AG04450 (cell line): ENCODE measurements around the gene ZNF837. TPM values are rescaled to one million over a fixed set of nuclear protein-coding genes. Genes with fewer than 3 reads are reported as not detected.

Experiments
- CTCF ChIA-PET: fragments of 300-600, 350-600 bp; formaldehyde crosslinking; extraction: SDS; loops from one replicate; lab custom pipeline; 2022; ENCODE audit warnings: antibody characterized with exemption, inconsistent platforms; lab: Charles Lee
- POLR2A ChIA-PET: fragments of 350-600 bp; formaldehyde crosslinking; extraction: SDS; loops from one replicate; lab custom pipeline; 2021; ENCODE audit warnings: antibody characterized with exemption, inconsistent platforms; lab: Yijun Ruan, JAX
- DNase-seq: peaks from one replicate; pipeline ENCODE4 v3.0.0-alpha.2; 2011; ENCODE audit warnings: low read depth, low spot score
- H3K27ac ChIP-seq: one replicate; pipeline ENCODE4 v1.5.1; 2012; ENCODE audit warnings: low read depth, low read length, control low read depth
- H3K27me3 ChIP-seq: one replicate; pipeline ENCODE4 v1.6.0; 2012; ENCODE audit warnings: low read length; ENCODE audit not compliant: control insufficient read depth, insufficient read depth
- H3K4me3 ChIP-seq: 2 replicates; pipeline ENCODE4 v1.5.1; 2011; ENCODE audit warnings: mild to moderate bottlenecking, low read depth, low read length, control low read depth
- H3K9me3 ChIP-seq: 2 replicates; pipeline ENCODE4 v1.5.1; 2012; ENCODE audit warnings: low read length; ENCODE audit not compliant: control insufficient read depth, insufficient read depth
- polyA plus RNA-seq: library from polyadenylated mRNA; depleted of rRNA; stranded (reverse); fragments of >200 nt; gene quantifications from 2 replicates; pipeline ENCODE4 v1.2.3, GENCODE V29; 2011
- TF ChIP-seq, protein P1 (sequence below): IDR thresholded peaks from 2 replicates; pipeline ENCODE4 v1.5.1; 2011; ENCODE audit warnings: low read depth, low read length, control low read depth, inconsistent platforms

Gene ZNF837
- polyA plus RNA-seq, 1 experiment, result 0.33 TPM

DNA sequence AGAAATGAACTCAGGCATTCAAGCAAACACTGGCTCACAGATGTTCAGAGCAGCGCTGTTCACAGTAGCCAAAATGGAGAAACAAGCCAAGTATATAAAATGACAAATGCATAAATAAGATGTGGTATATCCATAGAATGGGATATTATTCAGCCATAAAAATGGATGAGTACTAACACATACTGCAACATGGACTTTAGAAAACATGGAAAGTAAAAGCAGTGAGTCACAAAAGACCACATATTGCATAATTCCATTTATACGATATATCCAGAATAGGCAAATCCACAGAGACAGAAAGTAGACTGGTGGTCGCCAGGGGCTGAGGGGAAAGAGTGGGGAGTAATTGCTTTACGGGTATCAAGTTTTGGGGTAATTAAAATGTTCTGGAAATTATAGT, 6.6 kb downstream of the ZNF837 start:
- POLR2A ChIA-PET, result interaction anchor here (1.3 to 2.1 kb wide), 2 partner anchors 11 to 13 kb away, joined by 3 to 6 read pairs; partner anchors contain the start of genes RPS5 and ZNF497

DNA sequence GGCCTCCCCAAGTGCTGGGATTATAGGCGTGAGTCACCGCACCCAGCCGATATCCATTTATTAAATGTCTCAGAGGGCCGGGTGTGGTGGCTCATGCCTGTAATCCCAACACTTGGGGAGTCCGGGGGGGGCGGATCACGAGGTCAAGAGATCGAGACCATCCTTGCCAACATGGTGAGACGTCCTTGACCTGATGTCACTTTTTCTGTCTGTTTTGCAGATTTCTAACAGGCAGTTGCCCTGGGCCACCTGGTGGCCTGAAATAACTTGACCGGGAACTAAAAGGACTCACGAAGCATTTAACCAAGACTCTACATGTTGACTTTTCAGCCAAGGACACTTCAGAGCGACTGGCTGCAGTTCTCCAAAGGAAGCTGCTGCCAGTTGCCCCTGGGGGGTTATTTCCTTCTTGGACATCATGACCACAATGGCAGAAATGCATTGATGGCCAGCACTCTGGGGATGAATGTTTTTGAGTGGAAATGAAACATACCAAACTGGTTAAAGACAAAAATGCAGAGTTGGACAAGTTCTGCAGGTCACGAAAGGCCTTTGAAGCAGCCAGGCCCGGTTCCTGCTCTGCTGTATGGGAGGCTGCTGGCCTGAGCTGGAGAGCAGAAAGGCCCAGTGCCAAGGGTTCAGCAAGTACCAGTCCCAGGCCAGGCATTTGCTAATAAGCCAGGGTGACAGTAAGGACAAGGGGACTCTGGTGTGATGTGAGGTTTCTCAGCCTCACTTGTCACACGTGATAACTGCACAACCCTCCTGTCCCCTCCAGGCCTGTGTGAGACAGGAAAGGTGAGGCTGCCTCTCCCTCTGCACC, 8.3 kb downstream of the ZNF837 start:
- H3K4me3 ChIP-seq, result no peak overlapping the region
- POLR2A ChIA-PET, result interaction anchor here (0.7 to 2.1 kb wide), 3 partner anchors 10 to 14 kb away, joined by 3 to 6 read pairs (median 3); partner anchors contain the start of genes RPS5 and ZNF497
- peaks cover 2% of the 10 kb centered on the region for H3K27me3 ChIP-seq
- TF ChIP-seq, protein P1, sequence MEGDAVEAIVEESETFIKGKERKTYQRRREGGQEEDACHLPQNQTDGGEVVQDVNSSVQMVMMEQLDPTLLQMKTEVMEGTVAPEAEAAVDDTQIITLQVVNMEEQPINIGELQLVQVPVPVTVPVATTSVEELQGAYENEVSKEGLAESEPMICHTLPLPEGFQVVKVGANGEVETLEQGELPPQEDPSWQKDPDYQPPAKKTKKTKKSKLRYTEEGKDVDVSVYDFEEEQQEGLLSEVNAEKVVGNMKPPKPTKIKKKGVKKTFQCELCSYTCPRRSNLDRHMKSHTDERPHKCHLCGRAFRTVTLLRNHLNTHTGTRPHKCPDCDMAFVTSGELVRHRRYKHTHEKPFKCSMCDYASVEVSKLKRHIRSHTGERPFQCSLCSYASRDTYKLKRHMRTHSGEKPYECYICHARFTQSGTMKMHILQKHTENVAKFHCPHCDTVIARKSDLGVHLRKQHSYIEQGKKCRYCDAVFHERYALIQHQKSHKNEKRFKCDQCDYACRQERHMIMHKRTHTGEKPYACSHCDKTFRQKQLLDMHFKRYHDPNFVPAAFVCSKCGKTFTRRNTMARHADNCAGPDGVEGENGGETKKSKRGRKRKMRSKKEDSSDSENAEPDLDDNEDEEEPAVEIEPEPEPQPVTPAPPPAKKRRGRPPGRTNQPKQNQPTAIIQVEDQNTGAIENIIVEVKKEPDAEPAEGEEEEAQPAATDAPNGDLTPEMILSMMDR, result peak; percentile 20; the same call in 1 of the 2 replicates
- no peak overlapping the region for H3K27ac ChIP-seq
- DNase-seq, result no peak
- peaks cover 17% of the 10 kb centered on the region; the same call in 1 of the 2 replicates for H3K9me3 ChIP-seq
- CTCF ChIA-PET, result no interaction called here

More for the DNA sequence above, 6.6 kb downstream of the ZNF837 start:
- DNase-seq, result no peak
- H3K4me3 ChIP-seq, result no peak overlapping the region
- no peaks in the 10 kb centered on the region for H3K27me3 ChIP-seq
- TF ChIP-seq, protein P1, result no peak
- no peak overlapping the region for H3K27ac ChIP-seq
- CTCF ChIA-PET, result no interaction called here
- H3K9me3 ChIP-seq, result peaks cover 2% of the 10 kb centered on the region; the same call in 1 of the 2 replicates

DNA sequence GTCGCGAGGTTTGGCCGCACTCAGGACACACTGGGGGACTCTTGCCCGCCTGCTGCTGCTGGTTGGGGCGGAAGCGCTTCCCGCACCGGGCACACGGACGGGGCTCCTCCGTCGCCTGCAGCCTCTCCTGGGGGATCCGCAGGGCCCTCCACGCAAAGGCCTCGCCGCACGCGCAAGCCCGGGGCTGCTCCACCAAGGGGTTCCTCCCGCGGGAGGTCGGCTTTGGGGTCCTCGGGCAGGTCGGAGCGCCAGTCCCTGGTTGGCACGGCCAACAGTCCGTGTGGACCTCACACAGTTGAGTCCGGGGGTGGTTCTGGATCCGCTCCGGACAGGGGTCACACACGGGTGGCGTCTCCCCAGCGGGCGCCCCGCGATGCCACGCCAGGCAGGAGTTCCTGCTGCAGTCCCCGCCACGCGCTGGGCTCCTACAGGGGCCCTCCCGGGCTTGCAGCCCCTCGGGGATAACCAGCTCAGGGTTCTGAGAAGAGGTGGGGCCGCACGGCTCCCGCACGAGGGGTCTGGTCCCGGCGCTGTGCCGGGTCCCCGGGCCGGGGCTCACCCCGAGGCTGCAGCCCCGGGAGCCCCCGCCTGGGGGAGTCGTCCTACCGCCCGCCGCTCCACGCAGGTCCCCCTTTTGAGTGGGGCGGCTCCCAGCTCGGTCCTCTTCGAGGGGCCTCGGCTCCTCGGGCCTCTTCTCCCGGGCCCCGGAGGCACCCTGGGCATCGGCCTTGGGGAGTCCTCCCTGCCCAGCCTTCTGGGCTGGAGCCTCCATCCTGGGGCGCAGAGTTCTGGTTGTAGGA, 12.1 kb downstream of the ZNF837 start:
- H3K9me3 ChIP-seq, result peaks cover 24% of the 10 kb centered on the region; the same call in 1 of the 2 replicates
- H3K27me3 ChIP-seq, result peaks cover 2% of the 10 kb centered on the region
- POLR2A ChIA-PET, result no interaction called here
- no peak for DNase-seq
- no peak overlapping the region for H3K4me3 ChIP-seq
- TF ChIP-seq, protein P1, result no peak
- CTCF ChIA-PET, result no interaction called here
- H3K27ac ChIP-seq, result no peak overlapping the region

DNA sequence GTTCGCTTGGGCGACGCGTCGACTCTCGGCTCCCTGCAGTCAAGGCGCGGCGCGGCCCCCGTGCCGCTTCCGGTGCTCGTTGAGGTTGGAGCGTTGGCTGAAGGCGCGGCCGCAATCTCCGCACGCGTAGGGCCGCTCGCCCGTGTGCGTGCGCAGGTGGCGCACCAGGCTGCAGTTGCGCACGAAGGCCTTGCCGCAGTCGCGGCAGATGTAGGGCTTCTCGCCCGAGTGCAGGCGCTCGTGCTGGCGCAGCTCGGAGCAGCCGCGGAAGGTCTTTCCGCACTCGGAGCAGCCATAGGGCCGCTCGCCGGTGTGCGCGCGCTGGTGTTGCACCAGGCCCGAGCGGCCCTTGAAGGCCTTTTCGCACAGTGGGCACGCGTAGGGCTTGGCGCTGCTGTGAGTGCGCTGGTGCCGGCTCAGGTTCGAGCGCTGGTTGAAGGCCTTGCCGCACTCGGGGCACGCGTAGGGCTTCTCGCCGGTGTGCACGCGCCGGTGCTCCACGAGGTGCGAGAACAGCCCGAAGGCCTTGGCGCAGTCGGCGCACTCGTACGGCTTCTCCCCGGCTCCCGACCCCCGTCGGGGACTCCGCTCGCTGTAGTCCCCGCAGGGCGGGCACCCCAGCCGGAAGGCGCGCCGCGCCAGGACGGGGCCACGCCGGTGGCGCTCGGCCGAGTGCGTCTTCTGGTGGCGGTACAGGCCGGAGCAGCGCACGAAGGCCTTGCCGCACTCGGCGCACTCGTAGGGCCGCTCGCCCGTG, 13.0 kb downstream of the ZNF837 start:
- no peak overlapping the region for H3K27ac ChIP-seq
- no peak overlapping the region for H3K4me3 ChIP-seq
- POLR2A ChIA-PET, result no interaction called here
- CTCF ChIA-PET, result no interaction called here
- no peak for DNase-seq
- H3K27me3 ChIP-seq, result peaks cover 2% of the 10 kb centered on the region
- TF ChIP-seq, protein P1, result no peak
- peaks cover 24% of the 10 kb centered on the region; the same call in 1 of the 2 replicates for H3K9me3 ChIP-seq
